SU-DHL-6 (cell line): ENCODE measurements around the gene SLC2A3.

Experiments used
- CTCF ChIP-seq: fragments of 200-600 bp; sonication (generic); IDR thresholded peaks from one replicate; pipeline ENCODE4 v1.5.1; 2017; ENCODE audit warnings: antibody characterized with exemption, mild to moderate bottlenecking, low read length, moderate library complexity; ENCODE audit not compliant: insufficient read depth, poor library complexity, severe bottlenecking
- EZH2phosphoT487 ChIP-seq: fragments of 200-600 bp; sonication (generic), shearing (Covaris generic); conservative IDR thresholded peaks from 2 replicates; pipeline ENCODE4 v1.6.1; 2018; ENCODE audit warnings: mild to moderate bottlenecking, antibody characterized with exemption, low read length, moderate library complexity, mixed read lengths

GRCh38 chr12:7884689-7885088 lies 51.3 kb downstream of the SLC2A3 start:
- TF ChIP-seq EZH2phosphoT487 (no peak), CTCF (no peak)
